ENCODE data around the gene LYSMD4.

LYSMD4 gene

GRCh38 chr15:99692825-99693224 is 40.4 kb downstream of the LYSMD4 start:
- no peak for DNase-seq (ENCODE audit: low read depth)

GRCh38 chr15:99686290-99686689 is 46.9 kb downstream of the LYSMD4 start:
- DNase-seq (ENCODE audit: low read depth): no peak
- no peak for TF ChIP-seq CTCF (IDR thresholded peaks at IDR 0.05; ENCODE audit: low read depth, low read length, missing control alignments)
- H3K4me3 ChIP-seq (ENCODE audit: low read depth, low read length): no peak overlapping the region

More at GRCh38 chr15:99692825-99693224, 40.4 kb downstream of the LYSMD4 start:
- H3K4me3 ChIP-seq (ENCODE audit: low read depth, low read length): no peak overlapping the region
- no peak for TF ChIP-seq CTCF (IDR thresholded peaks at IDR 0.05; ENCODE audit: low read depth, low read length, missing control alignments)

- DNase-seq (ENCODE audit: low read depth): no peak
- TF ChIP-seq CTCF (IDR thresholded peaks at IDR 0.05; ENCODE audit: low read depth, low read length, missing control alignments): no peak
- H3K4me3 ChIP-seq (ENCODE audit: low read depth, low read length): no peak overlapping the region
Observed at GRCh38 chr15:99683000-99683670, 50.1 kb downstream of the LYSMD4 start.

GRCh38 chr15:99682455-99682854 is 50.8 kb downstream of the LYSMD4 start:
- no peak for DNase-seq (ENCODE audit: low read depth)
- TF ChIP-seq CTCF (IDR thresholded peaks at IDR 0.05; ENCODE audit: low read depth, low read length, missing control alignments): no peak
- H3K4me3 ChIP-seq (ENCODE audit: low read depth, low read length): no peak overlapping the region

GRCh38 chr15:99681990-99682389 is 51.2 kb downstream of the LYSMD4 start:
- no peak for DNase-seq (ENCODE audit: low read depth)
- H3K4me3 ChIP-seq (ENCODE audit: low read depth, low read length): no peak overlapping the region
- no peak for TF ChIP-seq CTCF (IDR thresholded peaks at IDR 0.05; ENCODE audit: low read depth, low read length, missing control alignments)

- TF ChIP-seq CTCF (IDR thresholded peaks at IDR 0.05; ENCODE audit: low read depth, low read length, missing control alignments): no peak
- H3K4me3 ChIP-seq (ENCODE audit: low read depth, low read length): no peak overlapping the region
- no peak for DNase-seq (ENCODE audit: low read depth)
Observed at GRCh38 chr15:99680276-99680675, 53.0 kb downstream of the LYSMD4 start.

- no peak for DNase-seq (ENCODE audit: low read depth)
Observed at GRCh38 chr15:99677540-99678134, 55.6 kb downstream of the LYSMD4 start.

More at GRCh38 chr15:99677540-99678134, 55.6 kb downstream of the LYSMD4 start:
- no peak for TF ChIP-seq CTCF (IDR thresholded peaks at IDR 0.05; ENCODE audit: low read depth, low read length, missing control alignments)
- no peak overlapping the region for H3K4me3 ChIP-seq (ENCODE audit: low read depth, low read length)

All from GM12864 (cell line).